CD8-positive, alpha-beta memory T cell (primary cell): ENCODE results near the gene TMIE. TPM values are rescaled to one million over a fixed set of nuclear protein-coding genes. Genes with fewer than 3 reads are reported as not detected.
A peak's percentile ranks its signal among the peaks of the same experiment; 100 is the strongest.

ENCODE experiments used
- CTCF ChIA-PET: fragments of 350-600 bp; sonication (Branson Sonifier 250); formaldehyde crosslinking; loops from one replicate; lab custom pipeline; 2021; ENCODE audit warnings: antibody characterized with exemption; lab: Charles Lee
- POLR2A ChIA-PET: fragments of 350-600 bp; sonication (Branson Sonifier 250); formaldehyde crosslinking; loops from one replicate; lab custom pipeline; 2021; ENCODE audit warnings: antibody characterized with exemption; lab: Charles Lee
- DNase-seq, 5 donors: peaks; one replicate each; pipeline versions ENCODE4 v3.0.0 to v3.0.0-alpha.2; 2020 to 2022; ENCODE audit warnings: mixed read lengths in 1 of 5
- H3K27ac ChIP-seq: one replicate; pipeline ENCODE4 v1.7.0; 2013; ENCODE audit warnings: low read depth, mild to moderate bottlenecking, low read length, moderate library complexity
- H3K27me3 ChIP-seq: 2 replicates; pipeline ENCODE4 v1.7.0; 2013; ENCODE audit warnings: low read length, mild to moderate bottlenecking; ENCODE audit not compliant: insufficient read depth, poor library complexity, severe bottlenecking
- H3K36me3 ChIP-seq: 2 replicates; pipeline ENCODE4 v1.7.0; 2013; ENCODE audit warnings: mild to moderate bottlenecking, low read length, moderate library complexity; ENCODE audit not compliant: insufficient read depth
- H3K4me1 ChIP-seq: 2 replicates; pipeline ENCODE4 v1.7.0; 2013; ENCODE audit warnings: mild to moderate bottlenecking, low read length, moderate library complexity; ENCODE audit not compliant: insufficient read depth
- H3K4me3 ChIP-seq: 2 replicates; pipeline ENCODE4 v1.7.0; 2013; ENCODE audit warnings: mild to moderate bottlenecking, low read length
- H3K9me3 ChIP-seq: 2 replicates; pipeline ENCODE4 v1.7.0; 2013; ENCODE audit warnings: mild to moderate bottlenecking, low read length
- H3K27ac Mint-ChIP-seq, 8 donors: one replicate each; pipeline ENCODE4 v1.8.0; 2020 to 2021; ENCODE audit warnings: mixed read lengths in 8 of 8, mild to moderate bottlenecking in 6 of 8, inconsistent platforms in 3 of 8, moderate library complexity in 3 of 8
- H3K27me3 Mint-ChIP-seq, 2 donors: one replicate each; pipeline ENCODE4 v1.8.0; 2020 to 2021; ENCODE audit warnings: mixed read lengths in 2 of 2, mild to moderate bottlenecking in 1 of 2, moderate library complexity in 1 of 2
- H3K36me3 Mint-ChIP-seq, 3 donors: one replicate each; pipeline ENCODE4 v1.8.0; 2020 to 2021; ENCODE audit warnings: mixed read lengths in 3 of 3, inconsistent platforms in 1 of 3, mild to moderate bottlenecking in 1 of 3
- H3K4me1 Mint-ChIP-seq, 3 donors: one replicate each; pipeline ENCODE4 v1.8.0; 2020 to 2021; ENCODE audit warnings: mixed read lengths in 3 of 3, inconsistent platforms in 1 of 3, mild to moderate bottlenecking in 1 of 3
- H3K4me3 Mint-ChIP-seq, 7 donors: one replicate each; pipeline ENCODE4 v1.8.0; 2020 to 2021; ENCODE audit warnings: mixed read lengths in 7 of 7, mild to moderate bottlenecking in 6 of 7, moderate library complexity in 4 of 7, inconsistent platforms in 2 of 7
- H3K9me3 Mint-ChIP-seq, 5 donors: one replicate each; pipeline ENCODE4 v1.8.0; 2020 to 2022; ENCODE audit warnings: mixed read lengths in 5 of 5, mild to moderate bottlenecking in 3 of 5, moderate library complexity in 2 of 5, inconsistent platforms in 1 of 5
- polyA plus RNA-seq: library from polyadenylated mRNA; unstranded; fragments of 300-500 nt; fragmentation: Illumina TruSeq; gene quantifications from one replicate; pipeline ENCODE4 v1.2.3, GENCODE V29; 2021
- total RNA-seq, 2 experiments: library from RNA; stranded (reverse); gene quantifications; one replicate each; pipeline ENCODE4 v1.2.3, GENCODE V29; 2021

Gene TMIE
- total and polyA plus RNA-seq, 3 experiments from 2014 or later = 0.16 to 0.67 TPM; not detected in 1

GRCh38 chr3:46666453-46666845 is 34.7 kb upstream of the TMIE start:
- ChIA-PET POLR2A (no interaction called here), CTCF (interaction anchor here (1.2 kb wide), 1 partner anchor 178 kb away, joined by 3 read pairs; no protein-coding TSS in a partner anchor)
- H3K9me3 Mint-ChIP-seq = peaks cover 0 to 2% (median 0%) of the 10 kb centered on the region in 5 donors
- no peaks in the 10 kb centered on the region for H3K4me1 ChIP-seq
- peaks cover 10% of the 10 kb centered on the region in 2 donors for H3K27me3 Mint-ChIP-seq
- no peak overlapping the region for H3K4me3 ChIP-seq
- H3K9me3 ChIP-seq = no peaks in the 10 kb centered on the region
- no peaks in the 10 kb centered on the region for H3K4me1 Mint-ChIP-seq
- no peak overlapping the region for H3K27ac Mint-ChIP-seq
- H3K4me3 Mint-ChIP-seq = no peak overlapping the region
- no peaks in the 10 kb centered on the region for H3K36me3 ChIP-seq
- no peaks in the 10 kb centered on the region for H3K36me3 Mint-ChIP-seq
- DNase-seq = no peak
- no peak overlapping the region for H3K27ac ChIP-seq
- H3K27me3 ChIP-seq = no peaks in the 10 kb centered on the region

- no peak overlapping the region for H3K4me3 Mint-ChIP-seq
- H3K4me1 Mint-ChIP-seq = no peaks in the 10 kb centered on the region
- Histone ChIP-seq H3K36me3 (no peaks in the 10 kb centered on the region), H3K4me1 (no peaks in the 10 kb centered on the region), H3K27ac (no peak overlapping the region), H3K27me3 (no peaks in the 10 kb centered on the region), H3K9me3 (no peaks in the 10 kb centered on the region), H3K4me3 (no peak overlapping the region)
- ChIA-PET CTCF (no interaction called here), POLR2A (no interaction called here)
- peaks cover 0 to 2% (median 0%) of the 10 kb centered on the region in 5 donors for H3K9me3 Mint-ChIP-seq
- no peaks in the 10 kb centered on the region for H3K36me3 Mint-ChIP-seq
- no peak for DNase-seq
- H3K27me3 Mint-ChIP-seq = peaks cover 6 to 8% of the 10 kb centered on the region in 2 donors
- H3K27ac Mint-ChIP-seq = no peak overlapping the region
Measured at GRCh38 chr3:46667061-46667621, 34.1 kb upstream of the TMIE start.

DNA sequence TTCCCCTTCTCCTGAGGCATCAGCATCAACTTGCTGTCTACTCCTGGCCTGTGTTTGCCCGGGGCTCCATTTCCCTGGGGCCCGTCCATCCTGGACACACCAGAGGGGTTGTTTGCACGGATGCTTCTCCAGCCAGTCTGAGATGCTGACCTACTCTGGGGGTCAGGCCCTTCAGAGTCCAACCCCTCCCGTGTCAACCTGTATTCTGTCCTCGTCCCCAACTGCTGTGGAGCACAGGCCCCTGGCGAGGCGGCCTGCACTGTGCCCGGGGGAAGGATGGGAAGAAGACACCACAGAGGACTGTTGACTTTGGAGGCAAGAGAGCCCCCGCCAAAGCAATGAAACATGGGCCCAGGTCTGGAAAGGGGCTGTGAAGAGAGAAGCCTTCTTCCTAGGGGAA is 33.5 kb upstream of the TMIE start:
- POLR2A ChIA-PET = no interaction called here
- H3K36me3 Mint-ChIP-seq = no peaks in the 10 kb centered on the region
- H3K27ac Mint-ChIP-seq = peak overlapping the region in 1 of 8 donors; percentile 41
- H3K27me3 Mint-ChIP-seq = peaks cover under 1 to 6% of the 10 kb centered on the region in 2 donors
- no peaks in the 10 kb centered on the region for H3K36me3 ChIP-seq
- no peak overlapping the region for H3K27ac ChIP-seq
- no peaks in the 10 kb centered on the region for H3K4me1 ChIP-seq
- H3K9me3 ChIP-seq = no peaks in the 10 kb centered on the region
- CTCF ChIA-PET = no interaction called here
- H3K4me3 ChIP-seq = no peak overlapping the region
- DNase-seq = no peak
- no peaks in the 10 kb centered on the region for H3K4me1 Mint-ChIP-seq
- H3K4me3 Mint-ChIP-seq = no peak overlapping the region
- H3K9me3 Mint-ChIP-seq = peaks cover 0 to 2% (median 0%) of the 10 kb centered on the region in 5 donors
- H3K27me3 ChIP-seq = no peaks in the 10 kb centered on the region

DNA sequence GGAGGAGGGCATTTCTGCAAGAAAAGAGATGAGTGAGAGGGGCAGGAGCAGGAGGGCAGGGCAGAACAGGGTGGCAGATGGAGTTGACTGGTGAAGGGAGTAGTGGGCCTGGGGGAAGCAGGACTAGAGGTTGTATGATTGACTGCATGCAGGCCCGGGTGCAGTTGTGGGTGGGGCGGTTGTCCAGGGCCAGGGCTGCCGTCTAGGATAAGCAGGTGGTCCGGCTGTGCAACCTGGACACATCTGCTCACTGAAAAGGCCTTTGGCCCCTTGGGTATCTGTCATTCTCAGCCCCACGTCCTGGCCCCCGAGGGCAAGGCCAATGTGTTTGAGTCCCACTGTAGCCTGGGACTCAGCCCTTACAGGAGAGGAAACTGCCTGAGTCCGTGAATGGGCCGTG is 33.1 kb upstream of the TMIE start:
- POLR2A ChIA-PET = no interaction called here
- H3K27ac ChIP-seq = no peak overlapping the region
- H3K27me3 ChIP-seq = no peaks in the 10 kb centered on the region
- H3K4me1 ChIP-seq = no peaks in the 10 kb centered on the region
- CTCF ChIA-PET = no interaction called here
- H3K36me3 ChIP-seq = no peaks in the 10 kb centered on the region
- H3K9me3 Mint-ChIP-seq = peaks cover 0 to 2% (median 0%) of the 10 kb centered on the region in 5 donors
- peaks cover 0 to 6% of the 10 kb centered on the region in 2 donors for H3K27me3 Mint-ChIP-seq
- H3K9me3 ChIP-seq = no peaks in the 10 kb centered on the region
- H3K36me3 Mint-ChIP-seq = no peaks in the 10 kb centered on the region
- peak overlapping the region in 1 of 8 donors; percentile 41 for H3K27ac Mint-ChIP-seq
- no peak overlapping the region for H3K4me3 Mint-ChIP-seq
- H3K4me3 ChIP-seq = no peak overlapping the region
- no peak for DNase-seq
- H3K4me1 Mint-ChIP-seq = no peaks in the 10 kb centered on the region

DNA sequence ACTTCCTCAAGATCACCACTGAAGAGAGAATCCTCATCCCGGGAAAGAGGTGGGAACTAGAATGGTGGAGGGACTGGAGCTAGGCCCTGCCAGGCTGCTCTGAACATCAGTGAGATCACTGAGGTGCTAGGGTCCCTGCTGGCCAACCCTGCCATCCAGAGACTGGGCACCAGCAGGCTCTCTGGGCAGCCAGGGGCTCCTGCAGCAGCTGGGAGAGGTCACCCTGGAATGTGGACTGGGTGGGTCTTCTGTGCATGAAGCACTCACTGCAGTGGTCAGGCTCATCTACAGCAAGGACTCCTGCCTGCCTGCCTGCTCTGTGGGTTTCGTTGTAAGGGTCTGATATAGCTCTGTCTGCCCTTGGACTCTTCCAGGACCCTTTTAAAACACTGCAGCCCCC is 32.6 kb upstream of the TMIE start:
- Histone ChIP-seq H3K4me1 (no peaks in the 10 kb centered on the region), H3K27me3 (no peaks in the 10 kb centered on the region), H3K9me3 (no peaks in the 10 kb centered on the region), H3K4me3 (no peak overlapping the region), H3K36me3 (no peaks in the 10 kb centered on the region), H3K27ac (no peak overlapping the region)
- no peak for DNase-seq
- Mint-ChIP-seq H3K4me1 (no peaks in the 10 kb centered on the region), H3K9me3 (no peaks in the 10 kb centered on the region), H3K27me3 (peaks cover 0 to 3% of the 10 kb centered on the region in 2 donors), H3K36me3 (peaks cover 0 to 1% (median 0%) of the 10 kb centered on the region in 3 donors), H3K27ac (no peak overlapping the region), H3K4me3 (no peak overlapping the region)
- CTCF ChIA-PET = interaction anchor here (1.7 kb wide), 1 partner anchor 18 kb away, joined by 4 read pairs; no protein-coding TSS in a partner anchor
- POLR2A ChIA-PET = no interaction called here

- H3K36me3 Mint-ChIP-seq = peaks cover 0 to 1% (median 0%) of the 10 kb centered on the region in 3 donors
- POLR2A ChIA-PET = no interaction called here
- CTCF ChIA-PET = interaction anchor here (1.7 kb wide), 1 partner anchor 17 kb away, joined by 4 read pairs; no protein-coding TSS in a partner anchor
- no peak overlapping the region for H3K27ac ChIP-seq
- no peaks in the 10 kb centered on the region for H3K4me1 Mint-ChIP-seq
- H3K9me3 Mint-ChIP-seq = no peaks in the 10 kb centered on the region
- no peak overlapping the region for H3K4me3 ChIP-seq
- H3K27me3 ChIP-seq = no peaks in the 10 kb centered on the region
- H3K4me3 Mint-ChIP-seq = peak overlapping the region in 1 of 7 donors; percentile 22
- peaks cover 0 to 1% of the 10 kb centered on the region in 2 donors for H3K27me3 Mint-ChIP-seq
- H3K4me1 ChIP-seq = no peaks in the 10 kb centered on the region
- no peaks in the 10 kb centered on the region for H3K9me3 ChIP-seq
- DNase-seq = no peak
- no peak overlapping the region for H3K27ac Mint-ChIP-seq
- no peaks in the 10 kb centered on the region for H3K36me3 ChIP-seq
Measured at GRCh38 chr3:46669191-46669999, 31.8 kb upstream of the TMIE start.

DNA sequence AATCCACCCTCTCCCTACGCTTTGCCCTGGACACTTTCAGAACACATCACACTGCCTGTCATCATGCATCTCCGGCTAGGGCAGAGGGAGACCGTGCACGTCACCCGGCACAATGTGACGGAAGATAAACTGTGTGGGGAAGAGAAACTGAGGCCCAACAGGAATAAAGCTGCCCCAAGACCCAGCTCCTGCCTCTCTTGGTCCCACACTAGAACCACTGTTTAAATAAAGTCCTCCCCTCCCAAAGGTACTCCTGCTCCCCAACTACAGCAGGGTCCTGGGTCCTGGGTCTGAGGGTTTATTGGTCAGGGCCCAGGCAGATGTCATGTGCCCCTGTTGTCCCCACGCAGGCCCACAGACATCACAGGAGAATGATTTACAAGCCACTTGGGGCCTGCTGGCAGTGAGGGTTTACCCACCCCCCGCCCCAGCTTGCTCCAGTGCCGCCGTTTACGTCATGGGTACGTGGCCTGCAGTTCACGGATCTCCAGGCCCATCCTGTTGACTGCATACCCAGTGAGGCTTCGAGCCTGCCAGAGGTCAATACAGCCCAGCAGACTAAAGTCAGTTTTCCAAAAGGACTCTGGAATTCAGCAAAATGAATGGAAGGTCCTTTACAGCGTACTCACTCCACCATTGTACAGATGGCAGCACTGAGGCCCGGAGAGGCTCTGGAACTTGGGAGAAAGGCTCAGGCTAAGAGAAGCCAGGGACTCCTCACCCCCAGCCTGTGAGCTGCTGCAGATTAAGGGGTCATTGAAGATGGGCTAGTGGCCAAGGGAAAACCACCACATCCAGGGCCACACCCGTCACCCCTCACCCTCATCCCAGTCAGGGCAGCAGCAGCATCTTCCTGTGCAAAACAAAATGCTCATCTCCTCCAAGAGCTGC is 30.9 kb upstream of the TMIE start:
- no peaks in the 10 kb centered on the region for H3K4me1 ChIP-seq
- DNase-seq = no peak
- Mint-ChIP-seq H3K36me3 (peaks cover 0 to 1% (median 0%) of the 10 kb centered on the region in 3 donors), H3K9me3 (no peaks in the 10 kb centered on the region), H3K27me3 (peaks cover 0 to 1% of the 10 kb centered on the region in 2 donors), H3K27ac (no peak overlapping the region), H3K4me1 (no peaks in the 10 kb centered on the region), H3K4me3 (no peak overlapping the region)
- H3K4me3 ChIP-seq = no peak overlapping the region
- ChIA-PET POLR2A (no interaction called here), CTCF (interaction anchor here (1.7 kb wide), 1 partner anchor 17 kb away, joined by 4 read pairs; no protein-coding TSS in a partner anchor)
- H3K27me3 ChIP-seq = no peaks in the 10 kb centered on the region
- no peak overlapping the region for H3K27ac ChIP-seq
- H3K36me3 ChIP-seq = no peaks in the 10 kb centered on the region
- H3K9me3 ChIP-seq = no peaks in the 10 kb centered on the region
